ENCODE results near the gene TMEM114. TPM values are rescaled to one million over a fixed set of nuclear protein-coding genes. Genes with fewer than 3 reads are reported as not detected.

Gene TMEM114
- total RNA-seq, 2 donors from 2014 or later = not detected

DNA sequence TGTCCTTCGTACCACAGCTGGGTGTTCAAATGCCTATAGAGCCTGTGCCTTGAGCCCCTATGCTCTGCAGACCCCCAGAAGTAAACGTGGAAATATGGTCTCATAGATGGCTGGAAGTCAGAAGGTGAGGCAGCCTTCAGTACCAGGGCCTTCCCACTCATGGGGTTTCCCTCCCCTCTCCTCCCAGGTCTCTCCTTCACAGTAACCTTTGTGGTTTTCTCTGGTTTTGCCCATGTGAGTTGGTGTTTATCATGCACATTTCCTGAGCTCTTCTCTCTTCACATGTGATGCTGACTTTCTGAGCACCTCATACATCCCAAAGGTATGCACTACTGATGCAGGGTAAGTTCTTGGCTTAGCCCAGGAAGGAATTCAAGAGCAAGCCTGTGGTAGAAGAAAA lies 35.4 kb downstream of the TMEM114 start:
- no peaks in the 10 kb centered on the region for H3K9me3 ChIP-seq
- no peak for DNase-seq (ENCODE audit: low spot score)
- no peak overlapping the region for H3K4me3 ChIP-seq
- no peak overlapping the region for H3K27ac ChIP-seq
- H3K27me3 ChIP-seq = no peaks in the 10 kb centered on the region
- H3K36me3 ChIP-seq = no peaks in the 10 kb centered on the region
- no peaks in the 10 kb centered on the region for H3K4me1 ChIP-seq
- TF ChIP-seq, protein P1, sequence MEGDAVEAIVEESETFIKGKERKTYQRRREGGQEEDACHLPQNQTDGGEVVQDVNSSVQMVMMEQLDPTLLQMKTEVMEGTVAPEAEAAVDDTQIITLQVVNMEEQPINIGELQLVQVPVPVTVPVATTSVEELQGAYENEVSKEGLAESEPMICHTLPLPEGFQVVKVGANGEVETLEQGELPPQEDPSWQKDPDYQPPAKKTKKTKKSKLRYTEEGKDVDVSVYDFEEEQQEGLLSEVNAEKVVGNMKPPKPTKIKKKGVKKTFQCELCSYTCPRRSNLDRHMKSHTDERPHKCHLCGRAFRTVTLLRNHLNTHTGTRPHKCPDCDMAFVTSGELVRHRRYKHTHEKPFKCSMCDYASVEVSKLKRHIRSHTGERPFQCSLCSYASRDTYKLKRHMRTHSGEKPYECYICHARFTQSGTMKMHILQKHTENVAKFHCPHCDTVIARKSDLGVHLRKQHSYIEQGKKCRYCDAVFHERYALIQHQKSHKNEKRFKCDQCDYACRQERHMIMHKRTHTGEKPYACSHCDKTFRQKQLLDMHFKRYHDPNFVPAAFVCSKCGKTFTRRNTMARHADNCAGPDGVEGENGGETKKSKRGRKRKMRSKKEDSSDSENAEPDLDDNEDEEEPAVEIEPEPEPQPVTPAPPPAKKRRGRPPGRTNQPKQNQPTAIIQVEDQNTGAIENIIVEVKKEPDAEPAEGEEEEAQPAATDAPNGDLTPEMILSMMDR (IDR thresholded peaks at IDR 0.05) = no peak

DNA sequence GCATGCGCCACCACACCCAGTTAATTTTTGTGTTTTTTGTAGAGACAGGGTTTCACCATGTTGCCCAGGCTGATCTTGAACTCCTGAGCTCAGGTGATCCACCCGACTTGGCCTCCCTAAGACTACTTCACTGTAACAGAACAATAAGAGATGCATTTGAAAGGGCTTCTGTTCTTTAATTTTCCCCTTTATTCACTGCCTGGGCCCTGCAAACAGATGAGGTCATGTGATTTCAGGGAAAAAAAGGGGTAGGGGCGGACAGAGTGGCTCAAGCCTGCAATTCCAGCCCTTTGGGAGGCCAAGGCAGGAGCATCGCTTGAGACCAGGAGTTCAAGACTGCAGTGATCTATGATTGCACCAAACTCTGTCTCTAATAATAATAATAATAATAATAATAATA lies 36.3 kb downstream of the TMEM114 start:
- Histone ChIP-seq H3K27ac (no peak overlapping the region), H3K4me1 (no peaks in the 10 kb centered on the region), H3K27me3 (no peaks in the 10 kb centered on the region), H3K4me3 (no peak overlapping the region), H3K36me3 (no peaks in the 10 kb centered on the region), H3K9me3 (no peaks in the 10 kb centered on the region)
- TF ChIP-seq, protein P1 (IDR thresholded peaks at IDR 0.05) = no peak
- no peak for DNase-seq (ENCODE audit: low spot score)

DNA sequence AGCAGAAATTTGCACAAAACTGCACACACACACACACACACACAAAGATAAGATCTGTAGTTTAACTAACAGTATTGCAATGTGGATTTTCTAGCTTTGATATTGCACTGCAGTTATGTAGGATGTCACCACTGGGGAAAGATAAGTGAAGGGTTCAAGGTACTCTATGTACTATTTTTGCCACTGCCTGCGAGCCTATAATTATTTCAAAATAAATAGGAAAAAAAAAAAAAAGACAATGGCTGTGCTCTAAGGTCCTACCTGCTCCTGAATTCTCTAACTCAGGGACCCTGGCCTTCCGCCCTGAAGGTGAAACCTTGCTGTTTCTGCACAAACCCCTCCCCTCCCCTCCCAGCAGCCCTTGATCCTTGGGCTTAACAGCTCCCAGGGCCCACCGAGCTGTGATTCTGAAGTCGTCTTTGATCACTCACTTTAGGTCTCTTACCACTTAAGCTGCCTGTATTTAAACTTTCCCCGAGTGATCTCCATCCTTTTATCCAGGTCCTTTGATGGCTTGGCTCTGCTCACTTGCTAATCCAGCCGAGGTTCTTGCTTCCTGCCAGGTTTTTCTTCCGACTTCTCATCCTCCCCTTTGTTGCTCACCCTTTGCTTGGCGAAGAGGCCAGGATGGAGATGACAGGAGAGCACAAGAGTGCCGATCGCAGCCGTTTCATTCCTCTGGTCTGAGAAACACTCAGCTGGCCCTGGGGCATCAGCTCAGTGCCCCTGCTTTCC lies 37.7 kb downstream of the TMEM114 start:
- Histone ChIP-seq H3K9me3 (no peaks in the 10 kb centered on the region), H3K36me3 (no peaks in the 10 kb centered on the region), H3K4me3 (no peak overlapping the region), H3K27ac (no peak overlapping the region), H3K4me1 (no peaks in the 10 kb centered on the region), H3K27me3 (no peaks in the 10 kb centered on the region)
- DNase-seq (ENCODE audit: low spot score) = no peak
- TF ChIP-seq, protein P1 (IDR thresholded peaks at IDR 0.05) = no peak

DNA sequence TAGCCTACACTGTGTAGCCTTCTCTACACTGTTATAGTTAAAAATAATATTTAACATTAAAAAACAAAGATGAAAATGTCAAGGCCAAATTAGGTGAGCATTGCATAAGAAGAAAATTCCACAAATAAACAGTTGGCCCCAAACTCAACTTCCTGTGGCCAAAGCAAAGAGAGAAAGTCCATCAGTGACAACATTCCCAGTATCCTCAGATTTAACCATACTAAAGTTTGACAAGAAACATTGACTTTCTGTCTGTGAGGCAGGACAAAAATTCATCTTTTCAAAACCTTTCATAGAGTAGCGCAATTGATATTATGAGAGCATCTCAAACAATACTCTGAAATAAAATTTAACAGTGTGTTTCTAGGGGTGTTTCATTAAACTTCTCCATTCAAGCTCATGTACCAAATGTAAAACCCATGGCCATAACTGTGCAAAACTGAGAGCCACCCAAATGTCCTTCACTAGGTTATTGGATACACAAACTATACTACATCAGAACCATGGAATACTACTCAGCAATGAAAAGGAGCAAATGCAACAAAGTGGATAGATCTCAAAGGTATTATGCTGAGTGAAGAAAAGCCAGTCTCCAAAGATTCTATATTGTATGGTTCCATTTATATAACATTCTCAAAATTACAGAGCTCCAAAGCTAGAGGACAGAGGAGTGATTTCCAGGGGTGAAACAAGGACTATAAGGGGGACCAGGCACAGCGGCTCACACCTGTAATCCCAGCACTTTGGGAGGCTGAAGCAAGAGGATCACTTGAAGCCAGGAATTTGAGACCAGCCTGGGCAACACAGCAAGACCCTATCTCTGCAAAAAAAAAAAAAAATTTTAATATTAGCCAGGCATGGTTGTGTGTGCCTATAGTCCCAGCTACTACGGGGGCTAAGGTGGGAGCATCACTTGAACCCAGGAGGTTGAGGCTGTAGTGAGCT lies 38.7 kb downstream of the TMEM114 start:
- Histone ChIP-seq H3K27me3 (no peaks in the 10 kb centered on the region), H3K4me3 (no peak overlapping the region), H3K27ac (no peak overlapping the region), H3K36me3 (no peaks in the 10 kb centered on the region), H3K4me1 (no peaks in the 10 kb centered on the region), H3K9me3 (no peaks in the 10 kb centered on the region)
- no peak for DNase-seq (ENCODE audit: low spot score)
- TF ChIP-seq, protein P1 (IDR thresholded peaks at IDR 0.05) = no peak

DNA sequence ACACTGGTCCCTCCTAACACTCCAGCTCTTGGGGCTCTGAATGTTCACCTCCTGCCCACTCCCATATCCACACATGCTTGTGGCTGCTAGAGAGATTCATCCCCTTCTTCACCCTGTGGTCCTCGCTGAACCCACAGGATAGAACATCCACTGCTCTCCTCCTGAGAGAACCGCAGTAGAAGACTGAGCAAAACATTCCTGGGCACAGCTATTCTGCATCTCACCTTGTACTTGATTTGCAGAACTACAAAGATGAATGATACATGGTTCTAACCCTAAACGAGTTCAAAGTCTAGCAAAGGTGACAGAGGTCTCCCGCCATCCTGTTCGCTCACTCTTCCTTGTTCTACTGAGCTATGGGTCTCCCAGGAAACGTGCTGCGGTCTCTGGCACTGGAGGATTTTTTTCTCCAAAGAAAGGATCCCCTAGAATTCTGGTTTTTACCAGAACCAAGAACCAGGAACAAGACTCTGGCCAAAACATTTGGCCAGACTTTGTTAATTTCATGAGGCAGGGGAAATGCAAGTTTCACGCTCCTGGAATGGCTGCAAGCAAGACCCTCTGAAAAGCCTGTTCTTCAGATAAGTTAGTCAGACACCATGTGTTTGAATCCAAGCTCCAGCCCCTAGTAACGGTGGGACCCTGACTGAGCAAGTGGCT lies 39.5 kb downstream of the TMEM114 start:
- H3K27me3 ChIP-seq = no peaks in the 10 kb centered on the region
- H3K4me1 ChIP-seq = no peaks in the 10 kb centered on the region
- TF ChIP-seq, protein P1 (IDR thresholded peaks at IDR 0.05) = no peak
- no peak for DNase-seq (ENCODE audit: low spot score)
- no peaks in the 10 kb centered on the region for H3K9me3 ChIP-seq
- no peaks in the 10 kb centered on the region for H3K36me3 ChIP-seq
- no peak overlapping the region for H3K4me3 ChIP-seq
- H3K27ac ChIP-seq = no peak overlapping the region
